H1 (cell line): ENCODE measurements around the gene TSHZ2. TPM values are rescaled to one million over a fixed set of nuclear protein-coding genes. Genes with fewer than 3 reads are reported as not detected.

Experiments used
- polyA plus RNA-seq, 7 experiments: library from polyadenylated mRNA; depleted of rRNA in 3 of 7; stranded (reverse) in 5 of 7; unstranded in 2 of 7; fragments of >200 nt in 5 of 7; fragments of 200-250 nt in 2 of 7; gene quantifications; 1 replicate in 5 of 7; 2 replicates in 1 of 7; 4 replicates in 1 of 7; pipeline versions ENCODE4 v1.2.1 to v1.2.3, GENCODE V29; 2011 to 2013; ENCODE audit warnings: missing spikeins in 2 of 7, mixed read lengths in 2 of 7
- total RNA-seq: library from RNA; stranded (reverse); fragmentation: NEBNext Ultra II Directional; extraction: Animal tissue kit (Norgen Biotek cat#: 25700); gene quantifications from 2 replicates; pipeline ENCODE4 v1.2.1, GENCODE V29; 2021
- TF ChIP-seq, protein P1 (sequence below): fragments of 300-600 bp; sonication (generic); IDR thresholded peaks from 2 replicates; pipeline ENCODE4 v1.7.1; 2012; ENCODE audit warnings: low read length, moderate library complexity, mild to moderate bottlenecking, inconsistent platforms; ENCODE audit not compliant: insufficient replicate concordance

The TSHZ2 gene
- total and polyA plus RNA-seq, 2 of the 8 experiments (the other 6 are each of a cell fraction or from before 2014, with no cell fraction given): 0.14 to 0.30 TPM

DNA sequence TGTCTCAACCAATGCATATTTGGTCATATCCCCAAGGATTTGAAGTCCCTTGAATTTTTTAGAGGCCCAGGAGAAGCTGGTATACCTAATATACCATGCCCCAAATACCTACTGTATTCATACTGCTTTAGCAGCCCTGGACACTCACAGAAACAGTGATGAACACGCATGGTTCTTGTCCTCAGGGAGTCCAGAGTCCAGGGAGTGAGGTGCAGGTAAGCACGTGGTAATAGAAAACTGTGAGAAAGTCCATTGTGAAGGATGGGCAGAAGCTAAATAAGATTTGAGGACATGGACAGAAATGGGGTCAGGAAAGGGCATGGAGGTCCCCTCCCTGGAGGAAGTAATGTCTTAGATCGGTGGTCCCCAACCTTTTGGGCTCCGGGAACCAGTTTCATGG lies 85.4 kb downstream of the TSHZ2 start (continued):
- TF ChIP-seq, protein P1, sequence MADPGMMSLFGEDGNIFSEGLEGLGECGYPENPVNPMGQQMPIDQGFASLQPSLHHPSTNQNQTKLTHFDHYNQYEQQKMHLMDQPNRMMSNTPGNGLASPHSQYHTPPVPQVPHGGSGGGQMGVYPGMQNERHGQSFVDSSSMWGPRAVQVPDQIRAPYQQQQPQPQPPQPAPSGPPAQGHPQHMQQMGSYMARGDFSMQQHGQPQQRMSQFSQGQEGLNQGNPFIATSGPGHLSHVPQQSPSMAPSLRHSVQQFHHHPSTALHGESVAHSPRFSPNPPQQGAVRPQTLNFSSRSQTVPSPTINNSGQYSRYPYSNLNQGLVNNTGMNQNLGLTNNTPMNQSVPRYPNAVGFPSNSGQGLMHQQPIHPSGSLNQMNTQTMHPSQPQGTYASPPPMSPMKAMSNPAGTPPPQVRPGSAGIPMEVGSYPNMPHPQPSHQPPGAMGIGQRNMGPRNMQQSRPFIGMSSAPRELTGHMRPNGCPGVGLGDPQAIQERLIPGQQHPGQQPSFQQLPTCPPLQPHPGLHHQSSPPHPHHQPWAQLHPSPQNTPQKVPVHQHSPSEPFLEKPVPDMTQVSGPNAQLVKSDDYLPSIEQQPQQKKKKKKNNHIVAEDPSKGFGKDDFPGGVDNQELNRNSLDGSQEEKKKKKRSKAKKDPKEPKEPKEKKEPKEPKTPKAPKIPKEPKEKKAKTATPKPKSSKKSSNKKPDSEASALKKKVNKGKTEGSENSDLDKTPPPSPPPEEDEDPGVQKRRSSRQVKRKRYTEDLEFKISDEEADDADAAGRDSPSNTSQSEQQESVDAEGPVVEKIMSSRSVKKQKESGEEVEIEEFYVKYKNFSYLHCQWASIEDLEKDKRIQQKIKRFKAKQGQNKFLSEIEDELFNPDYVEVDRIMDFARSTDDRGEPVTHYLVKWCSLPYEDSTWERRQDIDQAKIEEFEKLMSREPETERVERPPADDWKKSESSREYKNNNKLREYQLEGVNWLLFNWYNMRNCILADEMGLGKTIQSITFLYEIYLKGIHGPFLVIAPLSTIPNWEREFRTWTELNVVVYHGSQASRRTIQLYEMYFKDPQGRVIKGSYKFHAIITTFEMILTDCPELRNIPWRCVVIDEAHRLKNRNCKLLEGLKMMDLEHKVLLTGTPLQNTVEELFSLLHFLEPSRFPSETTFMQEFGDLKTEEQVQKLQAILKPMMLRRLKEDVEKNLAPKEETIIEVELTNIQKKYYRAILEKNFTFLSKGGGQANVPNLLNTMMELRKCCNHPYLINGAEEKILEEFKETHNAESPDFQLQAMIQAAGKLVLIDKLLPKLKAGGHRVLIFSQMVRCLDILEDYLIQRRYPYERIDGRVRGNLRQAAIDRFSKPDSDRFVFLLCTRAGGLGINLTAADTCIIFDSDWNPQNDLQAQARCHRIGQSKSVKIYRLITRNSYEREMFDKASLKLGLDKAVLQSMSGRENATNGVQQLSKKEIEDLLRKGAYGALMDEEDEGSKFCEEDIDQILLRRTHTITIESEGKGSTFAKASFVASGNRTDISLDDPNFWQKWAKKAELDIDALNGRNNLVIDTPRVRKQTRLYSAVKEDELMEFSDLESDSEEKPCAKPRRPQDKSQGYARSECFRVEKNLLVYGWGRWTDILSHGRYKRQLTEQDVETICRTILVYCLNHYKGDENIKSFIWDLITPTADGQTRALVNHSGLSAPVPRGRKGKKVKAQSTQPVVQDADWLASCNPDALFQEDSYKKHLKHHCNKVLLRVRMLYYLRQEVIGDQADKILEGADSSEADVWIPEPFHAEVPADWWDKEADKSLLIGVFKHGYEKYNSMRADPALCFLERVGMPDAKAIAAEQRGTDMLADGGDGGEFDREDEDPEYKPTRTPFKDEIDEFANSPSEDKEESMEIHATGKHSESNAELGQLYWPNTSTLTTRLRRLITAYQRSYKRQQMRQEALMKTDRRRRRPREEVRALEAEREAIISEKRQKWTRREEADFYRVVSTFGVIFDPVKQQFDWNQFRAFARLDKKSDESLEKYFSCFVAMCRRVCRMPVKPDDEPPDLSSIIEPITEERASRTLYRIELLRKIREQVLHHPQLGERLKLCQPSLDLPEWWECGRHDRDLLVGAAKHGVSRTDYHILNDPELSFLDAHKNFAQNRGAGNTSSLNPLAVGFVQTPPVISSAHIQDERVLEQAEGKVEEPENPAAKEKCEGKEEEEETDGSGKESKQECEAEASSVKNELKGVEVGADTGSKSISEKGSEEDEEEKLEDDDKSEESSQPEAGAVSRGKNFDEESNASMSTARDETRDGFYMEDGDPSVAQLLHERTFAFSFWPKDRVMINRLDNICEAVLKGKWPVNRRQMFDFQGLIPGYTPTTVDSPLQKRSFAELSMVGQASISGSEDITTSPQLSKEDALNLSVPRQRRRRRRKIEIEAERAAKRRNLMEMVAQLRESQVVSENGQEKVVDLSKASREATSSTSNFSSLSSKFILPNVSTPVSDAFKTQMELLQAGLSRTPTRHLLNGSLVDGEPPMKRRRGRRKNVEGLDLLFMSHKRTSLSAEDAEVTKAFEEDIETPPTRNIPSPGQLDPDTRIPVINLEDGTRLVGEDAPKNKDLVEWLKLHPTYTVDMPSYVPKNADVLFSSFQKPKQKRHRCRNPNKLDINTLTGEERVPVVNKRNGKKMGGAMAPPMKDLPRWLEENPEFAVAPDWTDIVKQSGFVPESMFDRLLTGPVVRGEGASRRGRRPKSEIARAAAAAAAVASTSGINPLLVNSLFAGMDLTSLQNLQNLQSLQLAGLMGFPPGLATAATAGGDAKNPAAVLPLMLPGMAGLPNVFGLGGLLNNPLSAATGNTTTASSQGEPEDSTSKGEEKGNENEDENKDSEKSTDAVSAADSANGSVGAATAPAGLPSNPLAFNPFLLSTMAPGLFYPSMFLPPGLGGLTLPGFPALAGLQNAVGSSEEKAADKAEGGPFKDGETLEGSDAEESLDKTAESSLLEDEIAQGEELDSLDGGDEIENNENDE: no peak
